Keratinocyte (primary cell): Measurements from ENCODE around the gene RUFY3. TPM values are rescaled to one million over a fixed set of nuclear protein-coding genes. Genes with fewer than 3 reads are reported as not detected.

Source experiments
- DNase-seq: peaks from one replicate; pipeline ENCODE4 v3.0.0-alpha.2; 2011; ENCODE audit warnings: low read depth, missing footprints, low spot score
- FAIRE-seq: peaks from 2 replicates; lab custom pipeline; 2011; peaks lifted over from hg19 to GRCh38; lab: Jason Lieb, UNC
- H2AFZ ChIP-seq: 2 replicates; pipeline ENCODE4 v1.6.0; 2012; ENCODE audit warnings: low read length, control low read depth, inconsistent platforms; ENCODE audit not compliant: control insufficient read depth
- H3K27ac ChIP-seq: 2 replicates; pipeline ENCODE4 v1.5.1; 2011; ENCODE audit warnings: low read length; ENCODE audit not compliant: control insufficient read depth, insufficient read depth
- H3K27me3 ChIP-seq: 3 replicates; pipeline ENCODE4 v1.6.0; 2011; ENCODE audit warnings: low read length; ENCODE audit not compliant: control insufficient read depth, insufficient read depth; ENCODE audit errors: extremely low read depth
- H3K36me3 ChIP-seq, 2 experiments: 2 replicates in 1 of 2; 3 replicates in 1 of 2; pipeline ENCODE4 v1.5.1; 2011; ENCODE audit warnings: low read length in 2 of 2, mild to moderate bottlenecking in 1 of 2; ENCODE audit not compliant: control insufficient read depth in 2 of 2, insufficient read depth in 2 of 2; ENCODE audit errors: extremely low read depth in 1 of 2
- H3K4me1 ChIP-seq: 3 replicates; pipeline ENCODE4 v1.5.1; 2011; ENCODE audit warnings: low read length; ENCODE audit not compliant: control insufficient read depth, insufficient read depth; ENCODE audit errors: extremely low read depth
- H3K4me2 ChIP-seq: 3 replicates; pipeline ENCODE4 v1.6.0; 2011; ENCODE audit warnings: low read depth, low read length; ENCODE audit not compliant: control insufficient read depth, insufficient read depth; ENCODE audit errors: extremely low read depth
- H3K4me3 ChIP-seq, 3 experiments: fragments of 200-600 bp in 1 of 3; sonication (generic) in 1 of 3; 2 replicates in 2 of 3; 3 replicates in 1 of 3; pipeline ENCODE4 v1.5.1; 2011 to 2016; ENCODE audit warnings: low read length in 3 of 3, mild to moderate bottlenecking in 3 of 3, control low read depth in 2 of 3, inconsistent platforms in 1 of 3, low read depth in 1 of 3, mixed read lengths in 1 of 3, mixed run types in 1 of 3, moderate library complexity in 1 of 3; ENCODE audit not compliant: control insufficient read depth in 2 of 3, insufficient read depth in 2 of 3; ENCODE audit errors: extremely low read depth in 1 of 3
- H3K79me2 ChIP-seq: 2 replicates; pipeline ENCODE4 v1.6.0; 2012; ENCODE audit warnings: low read length; ENCODE audit not compliant: control insufficient read depth, insufficient read depth
- H3K9ac ChIP-seq: 3 replicates; pipeline ENCODE4 v1.6.0; 2011; ENCODE audit warnings: low read length; ENCODE audit not compliant: control insufficient read depth, insufficient read depth; ENCODE audit errors: extremely low read depth
- H3K9me1 ChIP-seq: 3 replicates; pipeline ENCODE4 v1.6.0; 2011; ENCODE audit warnings: low read length; ENCODE audit not compliant: control insufficient read depth, insufficient read depth; ENCODE audit errors: extremely low read depth
- H3K9me3 ChIP-seq: 2 replicates; pipeline ENCODE4 v1.5.1; 2012; ENCODE audit warnings: low read depth, low read length; ENCODE audit not compliant: control insufficient read depth
- H4K20me1 ChIP-seq: 3 replicates; pipeline ENCODE4 v1.6.0; 2011; ENCODE audit warnings: low read length; ENCODE audit not compliant: control insufficient read depth, insufficient read depth; ENCODE audit errors: extremely low read depth
- EZH2 ChIP-seq: IDR thresholded peaks from one replicate; pipeline ENCODE4 v1.6.1; 2012; ENCODE audit warnings: inconsistent platforms, mild to moderate bottlenecking, low read length, moderate library complexity
- dilution Hi-C: fragments of 300-500 bp; cut with MboI; formaldehyde crosslinking; loops from one replicate; pipeline ENCODE4 v1.7.0; 2020; ENCODE audit warnings: low sequenced_read_pairs; ENCODE audit not compliant: extremely low pct_ligation_motif_present
- polyA plus RNA-seq, 5 experiments: library from polyadenylated mRNA; depleted of rRNA in 3 of 5; stranded (reverse) in 3 of 5; stranded (forward) in 1 of 5; unstranded in 1 of 5; fragments of >200 nt; gene quantifications; 1 replicate in 1 of 5; 2 replicates in 3 of 5; 3 replicates in 1 of 5; pipeline versions ENCODE4 v1.2.1 to v1.2.3, GENCODE V29; 2011 to 2012; ENCODE audit warnings: missing spikeins in 2 of 5, low read depth in 1 of 5, low replicate concordance in 1 of 5
- TF ChIP-seq, protein P1 (sequence below), 3 experiments: IDR thresholded peaks in 1 of 3; conservative IDR thresholded peaks in 1 of 3; optimal IDR thresholded peaks in 1 of 3; 2 replicates in 2 of 3; 3 replicates in 1 of 3; pipeline versions ENCODE3 to v1.5.1; 2011; ENCODE audit warnings: low read length in 3 of 3, mild to moderate bottlenecking in 3 of 3, moderate library complexity in 2 of 3, control low read depth in 1 of 3, inconsistent platforms in 1 of 3; ENCODE audit not compliant: insufficient read depth in 2 of 3; ENCODE audit errors: extremely low read depth in 1 of 3

The RUFY3 gene
- polyA plus RNA-seq, 1 donor (not counting 4 experiments of a cell fraction or from before 2014, with no cell fraction given): 18.9 TPM

DNA sequence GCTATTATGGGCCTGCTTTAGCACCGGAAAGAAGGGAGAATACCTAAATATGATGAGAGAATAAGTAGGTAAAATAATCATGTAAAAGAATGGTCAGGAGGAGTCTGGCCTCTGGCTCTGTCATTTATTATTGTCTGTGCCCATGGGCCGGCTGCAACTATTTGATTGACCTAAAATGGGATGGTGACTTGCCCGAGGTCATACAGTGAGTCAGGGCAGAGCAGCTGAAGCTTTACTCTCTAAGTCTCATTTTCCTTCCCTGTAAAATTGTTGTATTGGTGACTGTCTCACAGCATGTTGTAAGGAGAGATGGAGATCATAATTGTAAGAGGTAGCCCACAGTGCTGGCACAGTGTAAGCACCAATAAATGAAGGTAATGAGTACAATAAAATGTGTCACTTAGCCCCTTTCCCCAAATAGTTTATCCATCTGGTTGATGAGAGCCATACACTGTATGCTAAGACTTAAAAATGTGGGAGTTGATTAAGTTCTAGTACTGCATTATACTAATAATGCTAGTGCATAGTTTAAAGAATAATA is 39.6 kb downstream of the RUFY3 start:
- Histone ChIP-seq H3K27me3 (no peaks in the 10 kb centered on the region), H3K4me1 (no peaks in the 10 kb centered on the region), H3K9ac (no peak overlapping the region), H3K4me2 (no peak overlapping the region), H3K9me3 (no peaks in the 10 kb centered on the region), H3K79me2 (no peaks in the 10 kb centered on the region), H2AFZ (no peak overlapping the region), H4K20me1 (no peaks in the 10 kb centered on the region), H3K36me3 (no peaks in the 10 kb centered on the region), H3K27ac (no peak overlapping the region), H3K4me3 (no peak overlapping the region), H3K9me1 (no peaks in the 10 kb centered on the region)
- no peak for FAIRE-seq
- dilution Hi-C loops: no loop called here
- DNase-seq: no peak
- TF ChIP-seq, protein P1, sequence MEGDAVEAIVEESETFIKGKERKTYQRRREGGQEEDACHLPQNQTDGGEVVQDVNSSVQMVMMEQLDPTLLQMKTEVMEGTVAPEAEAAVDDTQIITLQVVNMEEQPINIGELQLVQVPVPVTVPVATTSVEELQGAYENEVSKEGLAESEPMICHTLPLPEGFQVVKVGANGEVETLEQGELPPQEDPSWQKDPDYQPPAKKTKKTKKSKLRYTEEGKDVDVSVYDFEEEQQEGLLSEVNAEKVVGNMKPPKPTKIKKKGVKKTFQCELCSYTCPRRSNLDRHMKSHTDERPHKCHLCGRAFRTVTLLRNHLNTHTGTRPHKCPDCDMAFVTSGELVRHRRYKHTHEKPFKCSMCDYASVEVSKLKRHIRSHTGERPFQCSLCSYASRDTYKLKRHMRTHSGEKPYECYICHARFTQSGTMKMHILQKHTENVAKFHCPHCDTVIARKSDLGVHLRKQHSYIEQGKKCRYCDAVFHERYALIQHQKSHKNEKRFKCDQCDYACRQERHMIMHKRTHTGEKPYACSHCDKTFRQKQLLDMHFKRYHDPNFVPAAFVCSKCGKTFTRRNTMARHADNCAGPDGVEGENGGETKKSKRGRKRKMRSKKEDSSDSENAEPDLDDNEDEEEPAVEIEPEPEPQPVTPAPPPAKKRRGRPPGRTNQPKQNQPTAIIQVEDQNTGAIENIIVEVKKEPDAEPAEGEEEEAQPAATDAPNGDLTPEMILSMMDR (optimal IDR thresholded peaks at IDR 0.05 in 1 of 3, IDR thresholded peaks at IDR 0.05 in 1 of 3, conservative IDR thresholded peaks at IDR 0.05 in 1 of 3; ENCODE audit: extremely low read depth in 1 of 3, insufficient read depth in 2 of 3, low read length in 3 of 3): no peak
- no peak for TF ChIP-seq EZH2

DNA sequence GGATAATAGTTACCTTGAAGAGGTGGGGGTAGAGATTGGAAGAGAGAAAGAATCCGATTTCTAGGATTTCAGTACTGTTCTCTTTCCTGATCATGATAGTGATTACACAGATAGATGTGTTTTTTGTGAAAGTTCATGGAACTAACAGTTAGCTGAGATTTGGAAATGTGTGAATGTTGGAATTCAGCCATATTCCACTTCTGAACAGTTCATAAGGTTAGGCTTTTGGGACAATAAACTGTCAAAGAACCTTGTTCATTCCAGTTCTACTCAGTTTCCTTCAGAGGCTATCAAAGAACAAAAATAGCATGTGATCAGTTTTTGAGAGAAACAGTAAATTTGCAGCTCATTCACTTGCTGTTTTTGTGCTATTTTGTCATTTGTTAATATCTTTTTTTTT is 43.6 kb downstream of the RUFY3 start:
- Histone ChIP-seq H3K4me1 (no peaks in the 10 kb centered on the region), H4K20me1 (no peaks in the 10 kb centered on the region), H3K4me2 (no peak overlapping the region), H3K9me1 (no peaks in the 10 kb centered on the region), H3K36me3 (peaks cover 6 to 7% of the 10 kb centered on the region in 2 experiments), H3K27ac (no peak overlapping the region), H3K79me2 (no peaks in the 10 kb centered on the region), H3K4me3 (no peak overlapping the region), H3K9ac (no peak overlapping the region), H3K27me3 (no peaks in the 10 kb centered on the region), H3K9me3 (no peaks in the 10 kb centered on the region), H2AFZ (no peak overlapping the region)
- TF ChIP-seq EZH2: no peak
- TF ChIP-seq, protein P1 (optimal IDR thresholded peaks at IDR 0.05 in 1 of 3, IDR thresholded peaks at IDR 0.05 in 1 of 3, conservative IDR thresholded peaks at IDR 0.05 in 1 of 3; ENCODE audit: extremely low read depth in 1 of 3, insufficient read depth in 2 of 3, low read length in 3 of 3): no peak
- FAIRE-seq: no peak
- no peak for DNase-seq
- dilution Hi-C loops: no loop called here
